ENCODE results near the gene FGD5. TPM values are rescaled to one million over a fixed set of nuclear protein-coding genes. Genes with fewer than 3 reads are reported as not detected.

FGD5 gene
- polyA plus RNA-seq, 3 donors = 0.03 TPM; not detected in 2

- H3K27ac Mint-ChIP-seq = peak overlapping the region in 2 of 7 donors; percentile 47 to 64
- no peaks in the 10 kb centered on the region for H4K20me1 ChIP-seq (ENCODE audit: insufficient read depth, low read length)
- H3K9me3 Mint-ChIP-seq = peaks cover 0 to 3% (median 0%) of the 10 kb centered on the region in 7 donors
- 71% methylated on average over 4 of the region's 8 CpGs for WGBS (ENCODE audit: insufficient coverage)
- no peak for TF ChIP-seq CTCF (IDR thresholded peaks at IDR 0.05)
- H3K79me2 ChIP-seq (ENCODE audit: insufficient read depth, low read length) = no peaks in the 10 kb centered on the region
- no peak overlapping the region for H3K4me2 ChIP-seq (replicated peaks; ENCODE audit: extremely low read depth, low read length, poor library complexity, severe bottlenecking)
- H3K4me3 ChIP-seq (replicated peaks in 1 of 3; ENCODE audit: low read depth in 2 of 3, low read length in 3 of 3) = no peak overlapping the region
- H3K9ac ChIP-seq (ENCODE audit: insufficient read depth, low read length, poor library complexity, severe bottlenecking) = no peak overlapping the region
- H3K9me3 ChIP-seq (replicated peaks in 1 of 2; ENCODE audit: control insufficient read depth in 1 of 2, insufficient read depth in 1 of 2, low read length in 2 of 2) = no peaks in the 10 kb centered on the region
- peaks cover 2 to 4% (median 4%) of the 10 kb centered on the region in 3 donors for H3K27me3 Mint-ChIP-seq (ENCODE audit: low read depth in 3 of 3)
- DNase-seq = peak in 2 of 3 donors; percentile 5 to 33
- no peaks in the 10 kb centered on the region for H3K36me3 Mint-ChIP-seq
- intact Hi-C loops (cut with micrococcal nuclease) = no loop called here
- no peak overlapping the region for H2AFZ ChIP-seq (ENCODE audit: insufficient read depth, low read depth, low read length, poor library complexity, severe bottlenecking)
- H3K27me3 ChIP-seq (ENCODE audit: control insufficient read depth in 2 of 2, insufficient read depth in 2 of 2, low read length in 2 of 2) = no peaks in the 10 kb centered on the region
- H3K4me1 Mint-ChIP-seq = peaks cover 7% of the 10 kb centered on the region
- H3K4me3 Mint-ChIP-seq = no peak overlapping the region
- H3K36me3 ChIP-seq (replicated peaks in 1 of 2; ENCODE audit: control insufficient read depth in 1 of 2, insufficient read depth in 2 of 2, low read length in 2 of 2) = no peaks in the 10 kb centered on the region
- no peak overlapping the region for H3K27ac ChIP-seq (ENCODE audit: low read depth in 1 of 2, low read length in 2 of 2)
- no peaks in the 10 kb centered on the region for H3K4me1 ChIP-seq (ENCODE audit: control insufficient read depth in 1 of 2, insufficient read depth in 2 of 2, low read length in 2 of 2)
Measured at GRCh38 chr3:14861446-14862302, 42.9 kb downstream of the FGD5 start.

GRCh38 chr3:14862303-14862660 is 43.5 kb downstream of the FGD5 start:
- H3K9me3 ChIP-seq (replicated peaks in 1 of 2; ENCODE audit: control insufficient read depth in 1 of 2, insufficient read depth in 1 of 2, low read length in 2 of 2) = no peaks in the 10 kb centered on the region
- no peak overlapping the region for H3K4me3 ChIP-seq (replicated peaks in 1 of 3; ENCODE audit: low read depth in 2 of 3, low read length in 3 of 3)
- no peaks in the 10 kb centered on the region for H3K36me3 Mint-ChIP-seq
- no peaks in the 10 kb centered on the region for H3K9me3 Mint-ChIP-seq
- no peak overlapping the region for H3K27ac ChIP-seq (ENCODE audit: low read depth in 1 of 2, low read length in 2 of 2)
- no peaks in the 10 kb centered on the region for H3K4me1 ChIP-seq (ENCODE audit: control insufficient read depth in 1 of 2, insufficient read depth in 2 of 2, low read length in 2 of 2)
- no peaks in the 10 kb centered on the region for H4K20me1 ChIP-seq (ENCODE audit: insufficient read depth, low read length)
- H3K27ac Mint-ChIP-seq = no peak overlapping the region
- TF ChIP-seq CTCF (IDR thresholded peaks at IDR 0.05) = no peak
- WGBS (ENCODE audit: insufficient coverage) = 94% methylated on average over 4 of the region's 4 CpGs
- H3K36me3 ChIP-seq (replicated peaks in 1 of 2; ENCODE audit: control insufficient read depth in 1 of 2, insufficient read depth in 2 of 2, low read length in 2 of 2) = no peaks in the 10 kb centered on the region
- no peak overlapping the region for H3K4me2 ChIP-seq (replicated peaks; ENCODE audit: extremely low read depth, low read length, poor library complexity, severe bottlenecking)
- no peaks in the 10 kb centered on the region for H3K27me3 ChIP-seq (ENCODE audit: control insufficient read depth in 2 of 2, insufficient read depth in 2 of 2, low read length in 2 of 2)
- H3K79me2 ChIP-seq (ENCODE audit: insufficient read depth, low read length) = no peaks in the 10 kb centered on the region
- no peak overlapping the region for H3K4me3 Mint-ChIP-seq
- peaks cover 7% of the 10 kb centered on the region for H3K4me1 Mint-ChIP-seq
- intact Hi-C loops (cut with micrococcal nuclease) = no loop called here
- H3K9ac ChIP-seq (ENCODE audit: insufficient read depth, low read length, poor library complexity, severe bottlenecking) = no peak overlapping the region
- no peak for DNase-seq
- peaks cover 2 to 4% (median 4%) of the 10 kb centered on the region in 3 donors for H3K27me3 Mint-ChIP-seq (ENCODE audit: low read depth in 3 of 3)
- no peak overlapping the region for H2AFZ ChIP-seq (ENCODE audit: insufficient read depth, low read depth, low read length, poor library complexity, severe bottlenecking)
